H1 (cell line): ENCODE measurements around the gene PTPMT1. TPM values are rescaled to one million over a fixed set of nuclear protein-coding genes. Genes with fewer than 3 reads are reported as not detected.

Experiments
- CTCF ChIA-PET: fragments of 300-600 bp; sonication (Branson Sonifier 250); formaldehyde crosslinking; loops from one replicate; lab custom pipeline; 2021; ENCODE audit not compliant: partially characterized antibody; lab: Charles Lee
- POLR2A ChIA-PET: fragments of 300-600 bp; sonication (Branson Sonifier 250); formaldehyde crosslinking; loops from one replicate; lab custom pipeline; 2021; ENCODE audit warnings: inconsistent platforms; ENCODE audit not compliant: partially characterized antibody; lab: Charles Lee
- DNase-seq, 2 experiments: peaks; one replicate each; pipeline versions ENCODE4 v3.0.0 to v3.0.0-alpha.2; 2010 to 2022; ENCODE audit warnings: low spot score in 2 of 2, low read depth in 1 of 2, mixed read lengths in 1 of 2
- FAIRE-seq: peaks from 2 replicates; lab custom pipeline; 2011; peaks lifted over from hg19 to GRCh38; lab: Jason Lieb, UNC
- H2AFZ ChIP-seq: 2 replicates; pipeline ENCODE4 v1.8.1; 2012; ENCODE audit warnings: low read length, inconsistent platforms
- H2AK5ac ChIP-seq: 2 replicates; pipeline ENCODE4 v1.6.1; 2013; ENCODE audit warnings: low read depth, low read length
- H2BK120ac ChIP-seq: replicated peaks from 2 replicates; pipeline ENCODE3; 2013; ENCODE audit warnings: low read depth, low read length, inconsistent platforms
- H2BK12ac ChIP-seq: 2 replicates; pipeline ENCODE4 v1.6.1; 2013; ENCODE audit warnings: low read depth, low read length
- H2BK15ac ChIP-seq: 2 replicates; pipeline ENCODE4 v1.6.1; 2013; ENCODE audit warnings: low read length
- H2BK20ac ChIP-seq: 2 replicates; pipeline ENCODE4 v1.6.1; 2013; ENCODE audit warnings: low read length
- H2BK5ac ChIP-seq: 2 replicates; pipeline ENCODE4 v1.6.1; 2013; ENCODE audit warnings: low read depth, low read length
- H3K14ac ChIP-seq: 2 replicates; pipeline ENCODE4 v1.6.1; 2013; ENCODE audit warnings: inconsistent platforms; ENCODE audit not compliant: insufficient read length
- H3K18ac ChIP-seq: 2 replicates; pipeline ENCODE4 v1.6.1; 2013; ENCODE audit warnings: low read length; ENCODE audit errors: extremely low read depth
- H3K23ac ChIP-seq: 2 replicates; pipeline ENCODE4 v1.6.1; 2013; ENCODE audit warnings: inconsistent platforms; ENCODE audit not compliant: insufficient read length
- H3K23me2 ChIP-seq: 2 replicates; pipeline ENCODE4 v1.6.1; 2013; ENCODE audit warnings: low read depth, low read length
- H3K27ac ChIP-seq: 2 replicates; pipeline ENCODE4 v1.6.1; 2011; ENCODE audit warnings: low read depth, low read length, inconsistent platforms
- H3K27me3 ChIP-seq, 4 experiments: replicated peaks in 1 of 4; 1 replicate in 1 of 4; 2 replicates in 3 of 4; pipeline versions ENCODE4 v1.6.1 to v1.8.1; 2011 to 2013; ENCODE audit warnings: low read length in 3 of 4, mild to moderate bottlenecking in 3 of 4, inconsistent platforms in 2 of 4, mixed read lengths in 2 of 4, moderate library complexity in 1 of 4; ENCODE audit not compliant: control insufficient read depth in 3 of 4, insufficient read depth in 3 of 4; ENCODE audit errors: extremely low read depth in 1 of 4
- H3K36me3 ChIP-seq, 4 experiments: 2 replicates each; pipeline versions ENCODE4 v1.6.1 to v1.8.1; 2011 to 2013; ENCODE audit warnings: mild to moderate bottlenecking in 4 of 4, low read length in 3 of 4, moderate library complexity in 2 of 4, control low read depth in 1 of 4, inconsistent platforms in 1 of 4; ENCODE audit not compliant: insufficient read depth in 4 of 4, control insufficient read depth in 2 of 4
- H3K4ac ChIP-seq: replicated peaks from 2 replicates; pipeline ENCODE3; 2013; ENCODE audit warnings: low read length, low read depth, mixed read lengths, inconsistent platforms; ENCODE audit not compliant: insufficient read length
- H3K4me1 ChIP-seq, 4 experiments: replicated peaks in 1 of 4; 1 replicate in 1 of 4; 2 replicates in 3 of 4; pipeline versions ENCODE4 v1.6.1 to v1.8.1; 2011 to 2013; ENCODE audit warnings: low read length in 3 of 4, inconsistent platforms in 2 of 4, mixed read lengths in 1 of 4; ENCODE audit not compliant: insufficient read depth in 4 of 4, control insufficient read depth in 3 of 4
- H3K4me2 ChIP-seq, 2 experiments: 2 replicates each; pipeline versions ENCODE4 v1.6.1 to v1.8.1; 2011 to 2013; ENCODE audit warnings: low read depth in 2 of 2, low read length in 2 of 2, control low read depth in 1 of 2, inconsistent platforms in 1 of 2, mild to moderate bottlenecking in 1 of 2; ENCODE audit not compliant: insufficient read depth in 1 of 2
- H3K4me3 ChIP-seq, 4 experiments: fragments of 200-600, 300-600 bp in 1 of 4; sonication (generic), shearing (Covaris generic), sonication (Bioruptor Twin) in 1 of 4; 2 replicates each; pipeline versions ENCODE4 v1.5.1 to v1.8.1; 2011 to 2016; ENCODE audit warnings: low read length in 4 of 4, low read depth in 3 of 4, control low read depth in 2 of 4, inconsistent platforms in 2 of 4, mild to moderate bottlenecking in 2 of 4, mixed read lengths in 1 of 4, moderate library complexity in 1 of 4; ENCODE audit not compliant: insufficient read depth in 2 of 4; ENCODE audit errors: extremely low read depth in 1 of 4
- H3K56ac ChIP-seq: replicated peaks from 2 replicates; pipeline ENCODE3; 2013; ENCODE audit warnings: low read depth, mild to moderate bottlenecking, mixed read lengths, low read length, inconsistent platforms; ENCODE audit not compliant: insufficient read length
- H3K79me1 ChIP-seq: 2 replicates; pipeline ENCODE4 v1.6.1; 2013; ENCODE audit warnings: low read depth, low read length, control low read depth
- H3K79me2 ChIP-seq, 2 experiments: 2 replicates each; pipeline versions ENCODE4 v1.6.1 to v1.8.1; 2012 to 2013; ENCODE audit warnings: low read length in 2 of 2, mild to moderate bottlenecking in 2 of 2, inconsistent platforms in 1 of 2; ENCODE audit not compliant: insufficient read depth in 2 of 2, control insufficient read depth in 1 of 2
- H3K9ac ChIP-seq, 4 experiments: replicated peaks in 1 of 4; 1 replicate in 1 of 4; 2 replicates in 3 of 4; pipeline versions ENCODE4 v1.6.1 to v1.8.1; 2011 to 2013; ENCODE audit warnings: low read depth in 3 of 4, low read length in 3 of 4, control low read depth in 2 of 4, mild to moderate bottlenecking in 2 of 4, moderate library complexity in 2 of 4, inconsistent platforms in 1 of 4; ENCODE audit errors: extremely low read depth in 1 of 4
- H3K9me3 ChIP-seq, 2 experiments: 2 replicates each; pipeline versions ENCODE4 v1.6.1 to v1.8.1; 2012 to 2013; ENCODE audit warnings: mild to moderate bottlenecking in 2 of 2, moderate library complexity in 2 of 2, control low read depth in 1 of 2, inconsistent platforms in 1 of 2, low read depth in 1 of 2, low read length in 1 of 2, mixed read lengths in 1 of 2; ENCODE audit not compliant: insufficient read depth in 2 of 2
- H4K20me1 ChIP-seq, 2 experiments: replicated peaks in 1 of 2; 2 replicates each; pipeline versions ENCODE3 to v1.8.1; 2011 to 2013; ENCODE audit warnings: inconsistent platforms in 2 of 2, low read length in 2 of 2, mild to moderate bottlenecking in 1 of 2; ENCODE audit not compliant: insufficient read depth in 2 of 2, control insufficient read depth in 1 of 2
- H4K5ac ChIP-seq: 2 replicates; pipeline ENCODE4 v1.6.1; 2013; ENCODE audit warnings: low read length, low read depth, mixed read lengths, inconsistent platforms; ENCODE audit not compliant: insufficient read length
- H4K8ac ChIP-seq: 2 replicates; pipeline ENCODE4 v1.8.0; 2013; ENCODE audit warnings: mild to moderate bottlenecking, moderate library complexity, low read length, inconsistent platforms; ENCODE audit not compliant: insufficient read depth; ENCODE audit errors: extremely low read depth
- H4K91ac ChIP-seq: replicated peaks from 2 replicates; pipeline ENCODE3; 2013; ENCODE audit warnings: low read length, mixed read lengths, inconsistent platforms; ENCODE audit not compliant: insufficient read length
- ASH2L ChIP-seq: fragments of 200-600, 300-600 bp; sonication (generic); IDR thresholded peaks from one replicate; pipeline ENCODE4 v1.7.1; 2017; ENCODE audit warnings: low read length
- E2F6 ChIP-seq: IDR thresholded peaks from 2 replicates; pipeline ENCODE4 v1.6.1; 2012; ENCODE audit warnings: inconsistent platforms
- EZH2 ChIP-seq: fragments of 200-600 bp; sonication (generic); IDR thresholded peaks from 2 replicates; pipeline ENCODE4 v1.7.1; 2012; ENCODE audit warnings: low read depth, mild to moderate bottlenecking, moderate library complexity, low read length, inconsistent platforms; ENCODE audit not compliant: severe bottlenecking
- FOSL1 ChIP-seq: IDR thresholded peaks from 2 replicates; pipeline ENCODE4 v1.6.1; 2011; ENCODE audit warnings: mild to moderate bottlenecking, low read depth, low read length, moderate library complexity; ENCODE audit not compliant: insufficient read depth
- GTF2F1 ChIP-seq: IDR thresholded peaks from 2 replicates; pipeline ENCODE4 v1.6.1; 2012; ENCODE audit warnings: low read depth, low read length, improper control_type of control experiment, borderline replicate concordance
- KDM4A ChIP-seq: IDR thresholded peaks from one replicate; pipeline ENCODE4 v1.7.1; 2012; ENCODE audit warnings: low read depth, mild to moderate bottlenecking, moderate library complexity, low read length, inconsistent platforms; ENCODE audit not compliant: severe bottlenecking
- PHF8 ChIP-seq: fragments of 200-600 bp; sonication (generic); conservative IDR thresholded peaks from 2 replicates; pipeline ENCODE4 v1.7.1; 2012; ENCODE audit warnings: low read depth, mild to moderate bottlenecking, inconsistent platforms, low read length, moderate library complexity
- SUZ12 ChIP-seq: fragments of 200-600 bp; sonication (generic); IDR thresholded peaks from 2 replicates; pipeline ENCODE4 v1.6.1; 2012; ENCODE audit warnings: mild to moderate bottlenecking, inconsistent platforms, low read length, moderate library complexity, mixed read lengths
- TEAD4 ChIP-seq: IDR thresholded peaks from 2 replicates; pipeline ENCODE4 v1.6.1; 2012; ENCODE audit warnings: low read depth, low read length, inconsistent platforms, mixed read lengths
- WGBS, 2 experiments: shearing (Covaris generic) in 1 of 2; methylation state at CpG; one replicate each; pipeline versions ENCODE4 v1.1.6 to v1.1.7; 2013 to 2015; ENCODE audit warnings: low lambda C conversion rate in 2 of 2, mixed read lengths in 2 of 2, inconsistent platforms in 1 of 2, low coverage in 1 of 2, missing lambda C conversion rate in 1 of 2; ENCODE audit not compliant: insufficient replicate concordance in 2 of 2, insufficient coverage in 1 of 2, insufficient read length in 1 of 2; ENCODE audit errors: extremely low coverage in 1 of 2, missing lambda C conversion rate in 1 of 2; 5-methylcytosine and 5-hydroxymethylcytosine counted together
- polyA plus RNA-seq, 7 experiments: library from polyadenylated mRNA; depleted of rRNA in 3 of 7; stranded (reverse) in 5 of 7; unstranded in 2 of 7; fragments of >200 nt in 5 of 7; fragments of 200-250 nt in 2 of 7; gene quantifications; 1 replicate in 5 of 7; 2 replicates in 1 of 7; 4 replicates in 1 of 7; pipeline versions ENCODE4 v1.2.1 to v1.2.3, GENCODE V29; 2011 to 2013; ENCODE audit warnings: missing spikeins in 2 of 7, mixed read lengths in 2 of 7
- total RNA-seq: library from RNA; stranded (reverse); fragmentation: NEBNext Ultra II Directional; extraction: Animal tissue kit (Norgen Biotek cat#: 25700); gene quantifications from 2 replicates; pipeline ENCODE4 v1.2.1, GENCODE V29; 2021

PTPMT1 gene
- total and polyA plus RNA-seq, 2 of the 8 experiments (the other 6 are each of a cell fraction or from before 2014, with no cell fraction given): 44.8 to 105 TPM

- Histone ChIP-seq H3K14ac (no peak within 1 kb of the TSS), H4K8ac (no peak within 1 kb of the TSS), H3K18ac (peak within 1 kb of the TSS; percentile 25; the same call in 1 of the 2 replicates), H3K27me3 (peaks cover 0 to 32% (median 26%) of the 10 kb centered on the region in 4 experiments; a peak in 6 of 7 replicates), H3K4me2 (peak within 1 kb of the TSS; percentile 66 to 69), H3K23me2 (peaks cover 2% of the 10 kb centered on the region; the same call in 1 of the 2 replicates), H3K36me3 (no peaks in the 10 kb centered on the region), H3K23ac (no peak within 1 kb of the TSS), H3K4me1 (peaks cover 3 to 8% (median 4%) of the 10 kb centered on the region in 4 experiments; a peak in 6 of 7 replicates), H4K91ac (no peak within 1 kb of the TSS), H4K20me1 (no peaks in the 10 kb centered on the region), H3K9ac (peak within 1 kb of the TSS in 1 of 4 experiments; percentile 8; a peak in 2 of 7 replicates), H3K4me3 (peak within 1 kb of the TSS; percentile 49 to 94 (median 63)), H2BK120ac (no peak within 1 kb of the TSS), H2AK5ac (no peak within 1 kb of the TSS), H3K79me1 (no peaks in the 10 kb centered on the region), H2BK15ac (peak within 1 kb of the TSS; percentile 81; the same call in 1 of the 2 replicates), H3K4ac (peak within 1 kb of the TSS; percentile 24), H2AFZ (peak within 1 kb of the TSS; percentile 72), H3K56ac (no peak within 1 kb of the TSS), H2BK20ac (0 out of 2 replicates have a peak within 1 kb of the TSS, but pooled peaks have one; percentile 9), H3K27ac (no peak within 1 kb of the TSS), H4K5ac (no peak within 1 kb of the TSS), H2BK5ac (no peak within 1 kb of the TSS), H3K9me3 (no peaks in the 10 kb centered on the region), H2BK12ac (peak within 1 kb of the TSS; percentile 46; the same call in 1 of the 2 replicates), H3K79me2 (no peaks in the 10 kb centered on the region)
- CTCF ChIA-PET: interaction anchor here (0.5 to 2.6 kb wide), 4 partner anchors 17 to 122 kb away, joined by 3 to 9 read pairs (median 6); no protein-coding TSS in a partner anchor
- POLR2A ChIA-PET: interaction anchor here (0.6 to 5.1 kb wide), 16 partner anchors 8 to 187 kb away, joined by 3 to 42 read pairs (median 4); partner anchors contain the start of genes FAM180B, KBTBD4, NDUFS3 and PTPMT1
- DNase-seq: peak in 1 of 2 experiments; percentile 77
- FAIRE-seq: no peak
- 5 to 100% methylated on average over 1 to 23 of the region's 48 CpGs for WGBS, 2 experiments
- peak; percentile 78 for TF ChIP-seq KDM4A
- 0 out of 2 replicates have a peak, but pooled peaks have one; percentile 19 for TF ChIP-seq PHF8
- no peak for TF ChIP-seq GTF2F1
- TF ChIP-seq ASH2L: peak; percentile 58
- TF ChIP-seq EZH2: peak; percentile 52
- TF ChIP-seq FOSL1: no peak
- TF ChIP-seq TEAD4: no peak
- TF ChIP-seq SUZ12: peak; percentile 51; the same call in 1 of the 2 replicates
- TF ChIP-seq E2F6: no peak
Observed at GRCh38 chr11:47593934-47594855, 28.8 kb downstream of the PTPMT1 start, which contains the start of gene C1QTNF4. C1QTNF4 (minus strand) TSS chr11:47594411; CDS start chr11:47590810, 3,601 bp downstream.
